ENCODE data around the gene RASL10B.

DNA sequence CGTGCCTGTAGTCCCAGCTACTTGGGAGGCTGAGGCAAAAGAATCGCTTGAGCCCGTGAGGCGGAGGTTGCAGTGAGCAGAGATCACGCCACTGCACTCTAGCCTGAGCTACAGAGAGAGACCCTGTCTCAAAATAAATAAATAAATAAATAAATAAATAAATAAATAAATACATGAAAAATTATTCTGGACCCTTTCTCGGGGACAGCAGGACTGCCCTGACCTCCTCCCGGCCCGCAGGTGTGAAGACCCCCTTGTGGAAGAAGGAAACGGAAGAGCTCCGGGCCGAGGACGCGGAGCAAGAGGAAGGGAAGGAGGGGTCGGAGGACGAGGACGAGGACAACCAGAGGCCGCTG is 32.3 kb downstream of the RASL10B start:
- no peak for TF ChIP-seq EZH2phosphoT487 (IDR thresholded peaks at IDR 0.05; ENCODE audit: borderline replicate concordance)
- TF ChIP-seq, protein P1, sequence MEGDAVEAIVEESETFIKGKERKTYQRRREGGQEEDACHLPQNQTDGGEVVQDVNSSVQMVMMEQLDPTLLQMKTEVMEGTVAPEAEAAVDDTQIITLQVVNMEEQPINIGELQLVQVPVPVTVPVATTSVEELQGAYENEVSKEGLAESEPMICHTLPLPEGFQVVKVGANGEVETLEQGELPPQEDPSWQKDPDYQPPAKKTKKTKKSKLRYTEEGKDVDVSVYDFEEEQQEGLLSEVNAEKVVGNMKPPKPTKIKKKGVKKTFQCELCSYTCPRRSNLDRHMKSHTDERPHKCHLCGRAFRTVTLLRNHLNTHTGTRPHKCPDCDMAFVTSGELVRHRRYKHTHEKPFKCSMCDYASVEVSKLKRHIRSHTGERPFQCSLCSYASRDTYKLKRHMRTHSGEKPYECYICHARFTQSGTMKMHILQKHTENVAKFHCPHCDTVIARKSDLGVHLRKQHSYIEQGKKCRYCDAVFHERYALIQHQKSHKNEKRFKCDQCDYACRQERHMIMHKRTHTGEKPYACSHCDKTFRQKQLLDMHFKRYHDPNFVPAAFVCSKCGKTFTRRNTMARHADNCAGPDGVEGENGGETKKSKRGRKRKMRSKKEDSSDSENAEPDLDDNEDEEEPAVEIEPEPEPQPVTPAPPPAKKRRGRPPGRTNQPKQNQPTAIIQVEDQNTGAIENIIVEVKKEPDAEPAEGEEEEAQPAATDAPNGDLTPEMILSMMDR (conservative IDR thresholded peaks at IDR 0.05; ENCODE audit: low read length), result no peak
